HepG2 (cell line): ENCODE measurements around the gene PPP4C. TPM values are rescaled to one million over a fixed set of nuclear protein-coding genes. Genes with fewer than 3 reads are reported as not detected.
A peak's percentile ranks its signal among the peaks of the same experiment; 100 is the strongest.

Experiments used
- HES4 ChIP-seq: sonication (generic); formaldehyde crosslinking; IDR thresholded peaks from 2 replicates; pipeline ENCODE4 v1.9.0; 2021; ENCODE audit warnings: mild to moderate bottlenecking, missing genetic modification reagents, borderline replicate concordance
- HOXA7 ChIP-seq: sonication (generic); formaldehyde crosslinking; IDR thresholded peaks from 2 replicates; pipeline ENCODE4 v1.8.1; 2022; ENCODE audit warnings: mild to moderate bottlenecking, missing genetic modification reagents, moderate library complexity
- MBNL3 ChIP-seq: fragments of 250-450 bp; sonication (Bioruptor Pico); conservative IDR thresholded peaks from 2 replicates; pipeline ENCODE4 v1.8.0; 2022; ENCODE audit warnings: mild to moderate bottlenecking, inconsistent platforms
- MIER3 ChIP-seq: IDR thresholded peaks from 2 replicates; pipeline ENCODE4 v1.6.1; 2016; ENCODE audit warnings: missing compliant biosample characterization, borderline replicate concordance
- NBN ChIP-seq: fragments of 450-650 bp; conservative IDR thresholded peaks from 2 replicates; pipeline ENCODE4 v1.6.1; 2017
- NFYC ChIP-seq: IDR thresholded peaks from 2 replicates; pipeline ENCODE4 v1.6.1; 2016; ENCODE audit warnings: missing genetic modification reagents, missing compliant biosample characterization
- POLR2AphosphoS2 ChIP-seq: IDR thresholded peaks from 2 replicates; pipeline ENCODE4 v1.6.1; 2011; ENCODE audit warnings: low read depth, low read length, improper control_type of control experiment
- RFX5 ChIP-seq: IDR thresholded peaks from 2 replicates; pipeline ENCODE4 v1.6.1; 2011; ENCODE audit warnings: low read depth, low read length, improper control_type of control experiment
- ZEB1 ChIP-seq: IDR thresholded peaks from 2 replicates; pipeline ENCODE4 v1.6.1; 2012; ENCODE audit warnings: mild to moderate bottlenecking, low read depth, inconsistent platforms; ENCODE audit not compliant: insufficient replicate concordance
- ZKSCAN1 ChIP-seq: fragments of 150-350 bp; IDR thresholded peaks from 2 replicates; pipeline ENCODE4 v1.6.1; 2014; ENCODE audit warnings: low read length
- ZNF264 ChIP-seq: sonication (generic); formaldehyde crosslinking; IDR thresholded peaks from 2 replicates; pipeline ENCODE4 v1.4.0; 2020; ENCODE audit warnings: missing genetic modification reagents
- ZNF350 ChIP-seq: sonication (generic); formaldehyde crosslinking; IDR thresholded peaks from 2 replicates; pipeline ENCODE4 v1.4.0; 2020; ENCODE audit warnings: mild to moderate bottlenecking, low read depth, missing genetic modification reagents, borderline replicate concordance
- ZNF382 ChIP-seq: sonication (generic); formaldehyde crosslinking; IDR thresholded peaks from 2 replicates; pipeline ENCODE4 v1.5.0; 2020; ENCODE audit warnings: missing genetic modification reagents, mild to moderate bottlenecking, borderline replicate concordance
- ZNF570 ChIP-seq: sonication (generic); formaldehyde crosslinking; IDR thresholded peaks from 2 replicates; pipeline ENCODE4 v1.4.0; 2020; ENCODE audit warnings: mild to moderate bottlenecking, missing genetic modification reagents, borderline replicate concordance
- ZSCAN22 ChIP-seq: sonication (generic); formaldehyde crosslinking; IDR thresholded peaks from 2 replicates; pipeline ENCODE4 v1.4.0; 2020; ENCODE audit warnings: mild to moderate bottlenecking, missing genetic modification reagents
- polyA plus RNA-seq, 8 experiments: library from polyadenylated mRNA; depleted of rRNA in 3 of 8; stranded (reverse) in 7 of 8; unstranded in 1 of 8; fragments of >200 nt; fragmentation: Illumina TruSeq in 4 of 8; extraction: Trizol in 4 of 8; gene quantifications; 2 replicates each; pipeline versions ENCODE4 v1.2.1 to v1.2.3, GENCODE V29; 2011 to 2016; ENCODE audit warnings: low read depth in 4 of 8, missing spikeins in 1 of 8, mixed read lengths in 1 of 8; ENCODE audit not compliant: insufficient read depth in 1 of 8
- total RNA-seq, 5 experiments: library from RNA; depleted of rRNA; stranded (reverse); fragments of >200 nt; fragmentation: Illumina TruSeq; extraction: Trizol; gene quantifications; 2 replicates each; pipeline ENCODE4 v1.2.3, GENCODE V29; 2016; ENCODE audit warnings: low read depth in 1 of 5
- TF ChIP-seq, protein P1 (sequence below): IDR thresholded peaks from 2 replicates; pipeline ENCODE4 v1.6.1; 2016; ENCODE audit warnings: mild to moderate bottlenecking, missing biosample characterization, missing genetic modification reagents
- TF ChIP-seq, protein P2 (sequence below): sonication (generic); formaldehyde crosslinking; IDR thresholded peaks from 2 replicates; pipeline ENCODE4 v1.9.0; 2021; ENCODE audit warnings: missing genetic modification reagents, borderline replicate concordance
- TF ChIP-seq, protein P3 (sequence below): sonication (generic); formaldehyde crosslinking; conservative IDR thresholded peaks from 2 replicates; pipeline ENCODE4 v1.4.0; 2020; ENCODE audit warnings: missing genetic modification reagents
- TF ChIP-seq, protein P4 (sequence below): sonication (generic); formaldehyde crosslinking; IDR thresholded peaks from 2 replicates; pipeline ENCODE4 v1.8.0; 2022; ENCODE audit warnings: low read depth, missing genetic modification reagents
- TF ChIP-seq, protein P5 (sequence below), 2 experiments: fragments of 450-650 bp in 1 of 2; sonication (generic) in 1 of 2; formaldehyde crosslinking; IDR thresholded peaks; 2 replicates each; pipeline versions ENCODE4 v1.5.0 to v1.8.0; 2020 to 2022; ENCODE audit warnings: mild to moderate bottlenecking in 1 of 2, missing genetic modification reagents in 1 of 2
- TF ChIP-seq, protein P6 (sequence below): sonication (generic); formaldehyde crosslinking; IDR thresholded peaks from 2 replicates; pipeline ENCODE4 v1.5.1; 2020; ENCODE audit warnings: mild to moderate bottlenecking, missing genetic modification reagents, moderate library complexity
- TF ChIP-seq, protein P7 (sequence below): IDR thresholded peaks from 2 replicates; pipeline ENCODE4 v1.6.1; 2016; ENCODE audit warnings: mild to moderate bottlenecking

PPP4C gene
- total and polyA plus RNA-seq, 2 of the 13 experiments (the other 11 are each of a cell fraction or from before 2014, with no cell fraction given): 176 to 220 TPM

DNA sequence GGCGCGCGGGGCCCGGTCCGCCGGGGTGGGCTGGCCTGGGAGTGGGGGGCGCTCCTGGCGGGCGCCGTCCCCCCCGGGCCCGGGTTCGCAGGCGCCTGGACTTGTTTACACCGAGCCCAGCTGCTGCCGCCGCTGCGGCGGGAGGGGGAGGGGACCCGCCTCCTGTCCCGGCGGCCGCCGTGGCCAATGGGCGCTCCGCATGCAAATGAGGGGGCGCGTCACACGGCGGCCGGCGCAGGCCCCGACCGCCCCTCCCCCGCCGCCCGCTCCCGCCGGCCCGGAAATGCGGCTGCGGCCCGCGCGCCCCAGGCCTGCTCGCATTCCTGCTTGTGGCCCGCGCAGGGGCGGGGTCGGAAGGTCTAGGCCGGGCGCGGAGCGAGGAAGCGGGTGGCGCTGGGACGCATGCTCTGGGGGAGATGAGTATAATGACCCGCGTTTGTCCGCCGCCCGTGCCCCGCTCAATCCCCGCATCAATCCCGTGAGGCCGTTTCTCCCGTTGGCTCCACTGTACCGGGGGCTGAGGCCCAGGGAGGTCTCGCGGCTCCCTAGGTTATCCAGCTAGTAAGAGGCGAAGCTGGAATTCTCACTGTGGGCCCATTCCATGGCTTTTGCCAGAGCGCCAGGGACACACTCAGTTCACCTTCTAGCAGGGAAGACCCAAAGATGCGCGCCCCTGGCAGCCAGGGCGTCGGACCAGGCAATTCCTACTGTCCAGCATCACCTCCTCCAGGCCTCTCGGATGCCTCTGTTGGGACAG, 20.5 kb downstream of the PPP4C start, which contains the start of gene YPEL3 (continued):
- TF ChIP-seq ZSCAN22 (CRISPR knock-in tag) (no peak), HES4 (CRISPR knock-in tag) (no peak), RFX5 (no peak), ZNF264 (no peak), NFYC (CRISPR knock-in tag) (peak; percentile 55), POLR2AphosphoS2 (no peak), NBN (no peak), ZEB1 (no peak), ZKSCAN1 (no peak), ZNF350 (CRISPR knock-in tag) (peak; percentile 60; the same call in 1 of the 2 replicates), MBNL3 (CRISPR knock-in tag) (no peak), ZNF382 (CRISPR knock-in tag) (no peak), MIER3 (CRISPR knock-in tag) (peak; percentile 55; the same call in 1 of the 2 replicates), ZNF570 (no peak), HOXA7 (CRISPR knock-in tag) (no peak)
- TF ChIP-seq, protein P1, sequence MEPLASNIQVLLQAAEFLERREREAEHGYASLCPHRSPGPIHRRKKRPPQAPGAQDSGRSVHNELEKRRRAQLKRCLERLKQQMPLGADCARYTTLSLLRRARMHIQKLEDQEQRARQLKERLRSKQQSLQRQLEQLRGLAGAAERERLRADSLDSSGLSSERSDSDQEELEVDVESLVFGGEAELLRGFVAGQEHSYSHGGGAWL: peak; percentile 71
- TF ChIP-seq, protein P2, sequence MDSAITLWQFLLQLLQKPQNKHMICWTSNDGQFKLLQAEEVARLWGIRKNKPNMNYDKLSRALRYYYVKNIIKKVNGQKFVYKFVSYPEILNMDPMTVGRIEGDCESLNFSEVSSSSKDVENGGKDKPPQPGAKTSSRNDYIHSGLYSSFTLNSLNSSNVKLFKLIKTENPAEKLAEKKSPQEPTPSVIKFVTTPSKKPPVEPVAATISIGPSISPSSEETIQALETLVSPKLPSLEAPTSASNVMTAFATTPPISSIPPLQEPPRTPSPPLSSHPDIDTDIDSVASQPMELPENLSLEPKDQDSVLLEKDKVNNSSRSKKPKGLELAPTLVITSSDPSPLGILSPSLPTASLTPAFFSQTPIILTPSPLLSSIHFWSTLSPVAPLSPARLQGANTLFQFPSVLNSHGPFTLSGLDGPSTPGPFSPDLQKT: 0 out of 2 replicates have a peak, but pooled peaks have one; percentile 38
- TF ChIP-seq, protein P3, sequence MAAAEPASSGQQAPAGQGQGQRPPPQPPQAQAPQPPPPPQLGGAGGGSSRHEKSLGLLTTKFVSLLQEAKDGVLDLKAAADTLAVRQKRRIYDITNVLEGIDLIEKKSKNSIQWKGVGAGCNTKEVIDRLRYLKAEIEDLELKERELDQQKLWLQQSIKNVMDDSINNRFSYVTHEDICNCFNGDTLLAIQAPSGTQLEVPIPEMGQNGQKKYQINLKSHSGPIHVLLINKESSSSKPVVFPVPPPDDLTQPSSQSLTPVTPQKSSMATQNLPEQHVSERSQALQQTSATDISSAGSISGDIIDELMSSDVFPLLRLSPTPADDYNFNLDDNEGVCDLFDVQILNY (CRISPR knock-in tag): 0 out of 2 replicates have a peak, but pooled peaks have one; percentile 28
- TF ChIP-seq, protein P4, sequence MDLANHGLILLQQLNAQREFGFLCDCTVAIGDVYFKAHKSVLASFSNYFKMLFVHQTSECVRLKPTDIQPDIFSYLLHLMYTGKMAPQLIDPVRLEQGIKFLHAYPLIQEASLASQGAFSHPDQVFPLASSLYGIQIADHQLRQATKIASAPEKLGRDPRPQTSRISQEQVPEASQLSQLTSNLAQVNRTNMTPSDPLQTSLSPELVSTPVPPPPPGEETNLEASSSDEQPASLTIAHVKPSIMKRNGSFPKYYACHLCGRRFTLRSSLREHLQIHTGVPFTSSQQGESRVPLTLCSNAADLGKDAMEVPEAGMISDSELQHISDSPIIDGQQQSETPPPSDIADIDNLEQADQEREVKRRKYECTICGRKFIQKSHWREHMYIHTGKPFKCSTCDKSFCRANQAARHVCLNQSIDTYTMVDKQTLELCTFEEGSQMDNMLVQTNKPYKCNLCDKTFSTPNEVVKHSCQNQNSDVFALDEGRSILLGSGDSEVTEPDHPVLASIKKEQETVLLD (CRISPR knock-in tag): peak; percentile 93
- TF ChIP-seq, protein P5, sequence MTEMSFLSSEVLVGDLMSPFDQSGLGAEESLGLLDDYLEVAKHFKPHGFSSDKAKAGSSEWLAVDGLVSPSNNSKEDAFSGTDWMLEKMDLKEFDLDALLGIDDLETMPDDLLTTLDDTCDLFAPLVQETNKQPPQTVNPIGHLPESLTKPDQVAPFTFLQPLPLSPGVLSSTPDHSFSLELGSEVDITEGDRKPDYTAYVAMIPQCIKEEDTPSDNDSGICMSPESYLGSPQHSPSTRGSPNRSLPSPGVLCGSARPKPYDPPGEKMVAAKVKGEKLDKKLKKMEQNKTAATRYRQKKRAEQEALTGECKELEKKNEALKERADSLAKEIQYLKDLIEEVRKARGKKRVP (CRISPR knock-in tag; IDR thresholded peaks at IDR 0.05): no peak
- TF ChIP-seq, protein P6, sequence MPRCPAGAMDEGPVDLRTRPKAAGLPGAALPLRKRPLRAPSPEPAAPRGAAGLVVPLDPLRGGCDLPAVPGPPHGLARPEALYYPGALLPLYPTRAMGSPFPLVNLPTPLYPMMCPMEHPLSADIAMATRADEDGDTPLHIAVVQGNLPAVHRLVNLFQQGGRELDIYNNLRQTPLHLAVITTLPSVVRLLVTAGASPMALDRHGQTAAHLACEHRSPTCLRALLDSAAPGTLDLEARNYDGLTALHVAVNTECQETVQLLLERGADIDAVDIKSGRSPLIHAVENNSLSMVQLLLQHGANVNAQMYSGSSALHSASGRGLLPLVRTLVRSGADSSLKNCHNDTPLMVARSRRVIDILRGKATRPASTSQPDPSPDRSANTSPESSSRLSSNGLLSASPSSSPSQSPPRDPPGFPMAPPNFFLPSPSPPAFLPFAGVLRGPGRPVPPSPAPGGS: peak; percentile 50; the same call in 1 of the 2 replicates
- TF ChIP-seq, protein P7, sequence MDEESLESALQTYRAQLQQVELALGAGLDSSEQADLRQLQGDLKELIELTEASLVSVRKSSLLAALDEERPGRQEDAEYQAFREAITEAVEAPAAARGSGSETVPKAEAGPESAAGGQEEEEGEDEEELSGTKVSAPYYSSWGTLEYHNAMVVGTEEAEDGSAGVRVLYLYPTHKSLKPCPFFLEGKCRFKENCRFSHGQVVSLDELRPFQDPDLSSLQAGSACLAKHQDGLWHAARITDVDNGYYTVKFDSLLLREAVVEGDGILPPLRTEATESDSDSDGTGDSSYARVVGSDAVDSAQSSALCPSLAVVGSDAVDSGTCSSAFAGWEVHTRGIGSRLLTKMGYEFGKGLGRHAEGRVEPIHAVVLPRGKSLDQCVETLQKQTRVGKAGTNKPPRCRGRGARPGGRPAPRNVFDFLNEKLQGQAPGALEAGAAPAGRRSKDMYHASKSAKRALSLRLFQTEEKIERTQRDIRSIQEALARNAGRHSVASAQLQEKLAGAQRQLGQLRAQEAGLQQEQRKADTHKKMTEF (CRISPR knock-in tag): peak; percentile 43; the same call in 1 of the 2 replicates
